ENCODE results near the gene NUP210.
"Not testable (repeated sequence)": the region's sequence is repeated elsewhere in the genome, so short reads cannot be mapped to it uniquely, and the experiment has no call there.

The NUP210 gene

GRCh38 chr3:13420045-13420830 lies at the start of gene NUP210:
TSS of gene NUP210 (minus strand) at chr3:13420322. CDS start at chr3:13420226, 96 bp downstream.
- DNase-seq, result peak; percentile 60

- no peak for DNase-seq
Measured at GRCh38 chr3:13466781-13467180, 46.7 kb upstream of the NUP210 start.

- no peak for DNase-seq
Measured at GRCh38 chr3:13465236-13465873, 45.2 kb upstream of the NUP210 start.

- DNase-seq, result no peak
Measured at GRCh38 chr3:13463618-13464400, 43.7 kb upstream of the NUP210 start.

GRCh38 chr3:13462822-13463221 lies 42.7 kb upstream of the NUP210 start:
- DNase-seq, result no peak

GRCh38 chr3:13462125-13462629 lies 42.1 kb upstream of the NUP210 start:
- DNase-seq, result no peak

GRCh38 chr3:13461169-13462124 lies 41.3 kb upstream of the NUP210 start:
- peak; percentile 77 for DNase-seq

- DNase-seq, result no peak
Measured at GRCh38 chr3:13460341-13460736, 40.2 kb upstream of the NUP210 start.

- DNase-seq, result no peak
Measured at GRCh38 chr3:13459605-13460340, 39.7 kb upstream of the NUP210 start.

- DNase-seq, result no peak
Measured at GRCh38 chr3:13457593-13457992, 37.5 kb upstream of the NUP210 start.

- DNase-seq, result no peak
Measured at GRCh38 chr3:13455644-13456043, 35.5 kb upstream of the NUP210 start.

- DNase-seq, result peak; percentile 55
Measured at GRCh38 chr3:13452490-13453335, 32.6 kb upstream of the NUP210 start.

GRCh38 chr3:13451301-13451673 lies 31.2 kb upstream of the NUP210 start:
- peak; percentile 54 for DNase-seq

- not testable (repeated sequence) for DNase-seq
Measured at GRCh38 chr3:13442882-13443281, 22.8 kb upstream of the NUP210 start.

- DNase-seq, result no peak
Measured at GRCh38 chr3:13440204-13440817, 20.2 kb upstream of the NUP210 start.

GRCh38 chr3:13436213-13436612 lies 16.1 kb upstream of the NUP210 start:
- not testable (repeated sequence) for DNase-seq

GRCh38 chr3:13433912-13434311 lies 13.8 kb upstream of the NUP210 start:
- DNase-seq, result no peak

GRCh38 chr3:13432093-13432492 lies 12.0 kb upstream of the NUP210 start:
- DNase-seq, result no peak

- not testable (repeated sequence) for DNase-seq
Measured at GRCh38 chr3:13430411-13430875, 10.3 kb upstream of the NUP210 start.
